GM18951 (cell line): ENCODE measurements around the gene RGS11.
"Not testable (repeated sequence)": the region's sequence is repeated elsewhere in the genome, so short reads cannot be mapped to it uniquely, and the experiment has no call there.

Experiments used
- POLR2A ChIP-seq: IDR thresholded peaks from 4 replicates; pipeline ENCODE4 v1.6.1; 2011; ENCODE audit warnings: mild to moderate bottlenecking; ENCODE audit not compliant: insufficient read length, insufficient read depth; ENCODE audit errors: extremely low read depth
- in situ Hi-C: fragments of 300-500 bp; cut with MboI; formaldehyde crosslinking; loops from one replicate; pipeline ENCODE4 v1.12.0; 2022; ENCODE audit warnings: low sequenced_read_pairs, mixed read lengths, inconsistent platforms; ENCODE audit not compliant: unreplicated experiment

RGS11 gene

GRCh38 chr16:268141-269053 lies 7.3 kb downstream of the RGS11 start:
- TF ChIP-seq POLR2A = no peak
- in situ Hi-C loops = no loop called here

GRCh38 chr16:267562-267961 lies 8.2 kb downstream of the RGS11 start:
- in situ Hi-C loops = not testable (repeated sequence)

DNA sequence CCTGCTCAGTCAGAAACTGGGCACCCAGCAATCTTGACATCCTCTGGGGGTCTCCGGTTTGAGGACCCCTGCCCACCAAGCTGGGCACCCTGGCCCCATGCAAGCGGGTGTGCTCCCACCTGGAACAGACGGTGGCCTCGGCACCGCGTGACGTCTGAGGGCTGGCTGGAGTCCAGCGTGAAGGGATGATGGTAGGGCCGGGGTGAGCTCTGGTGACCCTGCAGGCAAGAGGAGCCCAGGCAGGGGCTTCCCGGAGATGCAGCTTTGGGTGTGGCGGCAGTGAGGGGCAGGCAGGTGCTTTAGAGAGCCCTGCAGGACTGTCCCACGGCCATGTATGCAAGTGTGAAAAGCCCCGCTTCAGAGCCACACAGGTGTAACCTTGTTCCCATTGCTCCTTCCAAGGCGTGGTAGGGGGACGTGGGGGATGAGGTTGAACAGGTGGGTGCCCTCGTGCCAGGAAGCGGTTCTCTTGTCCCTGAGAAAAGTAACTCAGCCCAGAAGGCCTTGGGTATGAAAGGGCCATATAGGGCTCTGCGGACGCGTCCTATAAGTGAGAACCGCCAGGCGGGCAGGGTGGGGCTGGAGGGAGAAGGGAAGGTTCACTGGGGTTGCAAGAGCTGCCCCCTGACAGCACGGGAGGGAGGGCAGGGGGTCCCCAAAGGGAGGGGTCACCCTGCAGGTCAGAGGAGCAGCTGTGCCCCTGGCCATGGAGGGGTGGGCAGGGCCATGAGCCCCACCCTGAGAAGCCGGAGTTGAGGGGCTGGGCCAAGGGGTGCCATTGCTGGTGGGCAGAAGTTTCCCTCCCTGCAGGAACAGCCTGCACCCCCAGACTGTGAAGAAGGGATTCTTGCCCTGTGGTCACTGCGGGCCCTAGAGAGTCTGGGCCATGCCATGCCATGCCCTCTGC lies 9.2 kb downstream of the RGS11 start:
- in situ Hi-C loops = no loop called here
- TF ChIP-seq POLR2A = no peak

- in situ Hi-C loops = no loop called here
- TF ChIP-seq POLR2A = no peak
Observed at GRCh38 chr16:265711-266110, 10.0 kb downstream of the RGS11 start.

- in situ Hi-C loops = no loop called here
- no peak for TF ChIP-seq POLR2A
Observed at GRCh38 chr16:265002-265529, 10.7 kb downstream of the RGS11 start.

DNA sequence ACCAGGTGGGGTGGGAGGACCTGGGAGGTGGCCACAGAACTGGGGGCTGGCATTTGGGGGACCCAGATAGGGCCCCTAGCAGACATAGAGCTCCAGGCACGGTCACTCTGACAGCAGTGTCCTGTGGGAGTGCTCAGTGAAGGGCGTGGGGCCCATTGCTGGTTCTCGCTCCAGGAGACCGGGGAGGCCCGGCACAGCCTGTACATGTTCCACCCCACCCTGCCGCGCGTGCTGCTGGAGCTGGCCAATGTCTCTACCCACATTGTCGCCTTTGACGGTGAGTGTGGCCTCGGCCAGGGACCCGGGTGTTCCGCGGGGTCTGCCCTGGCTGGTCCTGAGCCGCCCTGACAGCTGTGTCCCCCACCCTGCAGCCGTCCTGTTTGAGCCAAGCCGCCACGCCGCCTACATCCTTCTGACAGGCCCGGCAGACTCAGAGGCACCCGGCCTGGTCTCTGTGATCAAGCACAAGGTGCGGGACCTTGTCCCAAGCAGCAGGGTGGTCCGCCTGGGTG lies 11.2 kb downstream of the RGS11 start:
- in situ Hi-C loops = no loop called here
- no peak for TF ChIP-seq POLR2A

GRCh38 chr16:263944-264343 lies 11.8 kb downstream of the RGS11 start:
- no peak for TF ChIP-seq POLR2A
- in situ Hi-C loops = no loop called here

GRCh38 chr16:263182-263774 lies 12.5 kb downstream of the RGS11 start:
- TF ChIP-seq POLR2A = no peak
- in situ Hi-C loops = no loop called here

DNA sequence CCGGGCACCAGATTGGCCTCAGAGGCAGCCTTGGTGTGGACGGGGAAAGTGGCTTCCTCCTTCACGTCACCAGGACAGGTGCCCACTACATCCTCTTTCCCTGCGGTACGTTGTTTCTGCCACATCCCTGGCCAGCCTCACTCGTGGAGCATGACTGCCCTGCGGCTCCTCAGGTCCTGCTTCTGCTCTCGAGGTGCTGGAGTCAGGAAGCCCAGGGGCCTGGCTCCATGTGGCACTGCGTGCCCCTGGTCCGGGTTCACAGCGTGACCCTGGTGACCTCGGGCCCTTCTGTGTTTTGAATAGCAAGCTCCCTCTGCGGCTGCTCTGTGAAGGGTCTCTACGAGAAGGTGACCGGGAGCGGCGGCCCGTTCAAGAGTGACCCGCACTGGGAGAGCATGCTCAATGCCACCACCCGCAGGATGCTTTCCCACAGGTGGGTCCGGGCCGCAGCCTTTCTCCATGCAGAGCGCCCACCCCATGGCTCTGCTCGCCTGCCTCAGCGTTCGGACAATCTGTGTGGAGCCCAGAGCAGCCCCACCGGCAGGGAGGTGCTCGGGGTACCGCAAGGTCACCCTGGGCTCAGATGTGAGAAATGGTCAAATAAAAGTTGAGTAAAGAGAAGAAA lies 13.5 kb downstream of the RGS11 start:
- TF ChIP-seq POLR2A = no peak
- in situ Hi-C loops = no loop called here

GRCh38 chr16:261031-261691 lies 14.6 kb downstream of the RGS11 start:
- in situ Hi-C loops = no loop called here
- TF ChIP-seq POLR2A = no peak

DNA sequence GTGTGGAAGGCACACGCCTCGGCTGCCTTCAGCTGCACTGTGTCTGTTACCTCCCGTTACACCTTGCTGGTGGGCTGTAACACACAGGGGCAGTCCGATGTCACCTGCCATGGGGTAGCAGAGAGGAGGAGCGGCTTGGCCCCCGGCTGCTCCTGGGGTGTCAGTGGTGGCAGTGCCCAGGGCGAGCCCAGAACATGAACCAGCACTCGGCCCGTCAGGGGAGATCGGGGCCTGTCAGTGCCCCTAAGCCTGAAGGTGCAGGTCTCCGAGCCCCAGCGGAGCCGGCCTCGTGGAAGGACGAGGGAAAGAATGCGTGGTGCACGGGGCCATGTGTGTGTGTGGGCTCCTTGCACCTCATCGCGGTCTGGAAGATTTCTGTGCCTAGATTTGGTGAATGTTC lies 15.4 kb downstream of the RGS11 start:
- in situ Hi-C loops = no loop called here
- TF ChIP-seq POLR2A = no peak

DNA sequence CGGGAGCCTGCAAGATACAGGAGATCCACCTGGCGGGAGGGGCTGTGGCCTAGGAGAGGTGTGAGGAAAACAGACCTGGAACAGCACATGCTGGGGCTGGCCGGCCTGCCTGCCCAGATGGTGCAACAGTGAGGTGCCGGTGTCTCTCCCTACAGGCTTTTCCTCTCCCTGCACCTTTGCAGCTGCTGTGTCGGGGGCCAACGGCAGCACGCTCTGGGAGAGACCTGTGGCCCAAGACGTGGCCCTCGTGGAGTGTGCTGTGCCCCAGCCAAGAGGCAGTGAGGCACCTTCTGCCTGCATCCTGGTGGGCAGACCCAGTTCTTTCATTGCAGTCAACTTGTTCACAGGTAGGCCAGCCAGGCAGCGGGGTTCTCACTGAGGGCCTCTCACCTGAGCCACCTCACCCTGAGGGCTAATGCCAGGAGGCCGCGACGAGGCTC lies 15.9 kb downstream of the RGS11 start:
- in situ Hi-C loops = no loop called here
- TF ChIP-seq POLR2A = no peak
